Stimulated activated CD4-positive, alpha-beta T cell treated with anti-CD3 and anti-CD28 coated beads, Interleukin-15, amount 100 ng/mL, for 1 hour (primary cell): ENCODE data around the gene ACE2.
"Not testable (repeated sequence)": the region's sequence is repeated elsewhere in the genome, so short reads cannot be mapped to it uniquely, and the experiment has no call there.

ENCODE experiments used
- DNase-seq, 2 donors: peaks; one replicate each; pipeline ENCODE4 v3.0.0-alpha.2; 2020; ENCODE audit warnings: low read depth in 1 of 2, low spot score in 1 of 2

ACE2 gene

DNA sequence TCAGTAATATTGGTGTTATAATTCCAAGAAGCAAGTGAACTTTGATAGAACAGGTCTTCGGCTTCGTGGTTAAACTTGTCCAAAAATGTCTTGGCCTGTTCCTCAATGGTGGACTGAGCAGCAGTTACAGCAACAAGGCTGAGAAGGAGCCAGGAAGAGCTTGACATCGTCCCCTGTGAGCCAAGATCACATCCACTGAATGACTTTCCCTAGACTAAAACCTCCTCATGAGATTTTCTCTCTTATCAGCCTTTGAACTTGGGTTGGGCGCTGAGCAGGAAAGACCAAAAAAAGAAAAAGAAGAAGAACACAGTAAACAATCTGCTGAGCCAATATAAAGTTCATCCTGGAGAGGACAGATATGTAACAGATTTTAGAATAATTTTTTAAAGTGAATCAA is at the start of gene ACE2:
Gene ACE2 (minus strand): TSS at position 216 of the 400 bp plus-strand sequence. CDS start 49 bp downstream, at position 167.
- DNase-seq = no peak

DNA sequence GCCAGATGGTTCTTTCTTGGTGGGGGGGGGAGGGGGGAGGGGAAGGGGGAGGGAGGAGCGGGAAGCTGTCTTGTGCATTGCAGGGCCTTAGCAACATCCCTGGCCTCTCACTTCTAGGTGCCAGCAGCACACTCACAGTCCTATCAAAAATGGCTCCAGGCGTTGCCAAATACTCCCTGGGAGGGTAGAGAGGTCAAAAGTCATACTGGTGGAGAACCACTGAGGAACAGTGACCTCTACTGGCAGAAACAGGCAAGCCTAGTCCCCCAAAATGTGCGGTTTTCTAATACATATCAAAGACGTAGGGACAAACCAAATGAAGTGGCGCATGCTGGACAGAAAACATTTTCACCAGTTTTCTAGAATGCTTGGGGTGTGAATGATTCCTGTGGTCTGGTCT is 46.8 kb upstream of the ACE2 start:
- not testable (repeated sequence) for DNase-seq

GRCh38 chrX:15646543-15646942 is 45.8 kb upstream of the ACE2 start:
- no peak for DNase-seq

- no peak for DNase-seq
These were observed 45.3 kb upstream of the ACE2 start for GRCh38 chrX:15646031-15646430.

GRCh38 chrX:15645266-15645665 is 44.5 kb upstream of the ACE2 start:
- DNase-seq = no peak

DNA sequence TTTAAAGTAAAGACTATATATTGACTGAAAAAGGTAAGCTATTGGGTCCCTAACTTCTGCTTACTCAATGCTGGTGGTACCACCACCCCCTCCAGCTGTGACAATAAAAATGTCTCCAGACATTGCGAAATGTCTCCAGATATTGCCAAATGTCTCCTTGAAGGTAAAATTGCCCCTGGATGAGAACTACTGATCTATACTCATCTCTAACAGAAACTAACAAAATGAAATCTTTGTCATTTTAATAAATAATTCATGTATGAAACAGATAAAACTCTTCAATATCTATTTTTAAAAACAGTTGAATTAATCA is 43.8 kb upstream of the ACE2 start:
- DNase-seq = no peak

- no peak for DNase-seq
These were observed 43.2 kb upstream of the ACE2 start for GRCh38 chrX:15643786-15644559.

GRCh38 chrX:15631637-15632036 is 30.9 kb upstream of the ACE2 start:
- DNase-seq = no peak

- DNase-seq = no peak
These were observed 22.3 kb upstream of the ACE2 start for GRCh38 chrX:15623054-15623453.

DNA sequence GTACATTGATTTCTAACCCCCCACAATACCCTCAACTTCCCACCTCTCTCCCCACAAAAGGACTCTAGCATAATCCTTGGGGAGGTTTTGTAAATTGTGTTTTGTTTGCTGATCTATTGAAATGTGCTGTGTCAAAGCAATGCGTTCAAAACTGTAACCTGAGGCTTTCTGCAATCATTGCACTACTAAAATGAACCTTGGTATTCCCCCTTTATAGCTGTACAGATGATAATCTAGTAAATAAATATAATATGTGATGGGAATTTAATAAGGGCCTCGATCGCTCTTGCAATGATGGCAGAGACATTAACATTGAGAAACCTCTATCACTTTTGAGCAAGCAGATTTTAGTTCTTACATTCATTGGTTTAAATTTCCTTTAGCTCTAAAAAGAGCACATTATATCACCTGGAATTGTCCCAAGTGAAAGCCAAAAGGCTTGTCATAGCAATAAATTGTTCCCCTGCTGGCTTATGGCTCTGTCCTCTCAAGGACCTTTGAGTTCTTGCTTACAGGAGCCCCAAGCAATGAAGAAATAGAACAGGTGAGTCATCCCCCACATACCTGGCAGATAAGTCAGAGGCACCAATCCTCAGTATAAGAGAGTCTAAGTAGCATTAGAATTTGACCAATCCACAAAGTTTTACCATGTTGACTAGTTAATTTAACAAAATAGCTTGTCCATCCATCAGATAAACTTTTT is 18.4 kb upstream of the ACE2 start:
- no peak for DNase-seq

DNA sequence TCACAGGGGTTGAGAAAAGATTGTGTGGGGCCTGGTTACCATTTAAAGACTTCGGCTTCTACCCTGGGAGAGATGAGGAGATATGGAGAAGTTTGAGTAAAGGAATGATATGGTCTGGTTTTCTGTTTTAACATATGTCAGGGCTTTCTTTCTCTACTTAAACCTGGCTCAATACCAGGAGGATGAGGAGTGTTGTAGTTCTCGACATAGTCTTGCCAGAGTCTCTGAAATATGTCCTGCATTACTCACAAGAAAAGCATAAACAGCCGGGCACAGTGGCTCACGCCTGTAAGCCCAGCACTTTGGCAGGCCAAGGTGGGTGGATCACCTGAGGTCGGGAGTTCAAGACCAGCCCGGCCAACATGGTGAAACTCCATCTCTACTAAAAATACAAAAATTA is 16.4 kb upstream of the ACE2 start:
- no peak for DNase-seq

GRCh38 chrX:15616531-15616930 is 15.8 kb upstream of the ACE2 start:
- no peak for DNase-seq

GRCh38 chrX:15607067-15607466 is 6.3 kb upstream of the ACE2 start:
- no peak for DNase-seq

- no peak for DNase-seq
These were observed 5.4 kb upstream of the ACE2 start for GRCh38 chrX:15606136-15606535.

GRCh38 chrX:15605226-15605625 is 4.5 kb upstream of the ACE2 start:
- DNase-seq = no peak

DNA sequence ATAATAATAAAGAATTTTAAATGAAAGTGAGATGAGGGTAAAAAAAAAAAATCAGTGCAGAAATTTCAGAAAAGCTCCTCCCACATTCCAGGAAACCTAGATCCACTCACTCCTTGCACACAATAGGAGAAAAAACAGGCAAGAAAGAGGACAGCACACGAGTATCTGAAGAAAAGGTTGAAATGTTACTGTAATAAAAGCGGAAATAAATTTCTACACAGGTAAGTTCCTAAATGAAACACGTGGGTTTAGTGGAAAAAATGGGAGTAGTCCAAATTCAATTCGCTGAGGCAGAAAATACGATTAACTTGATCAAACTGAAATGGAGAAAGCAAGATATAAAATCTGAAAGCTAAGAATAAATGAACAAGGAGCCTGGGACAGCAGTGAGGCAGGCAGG is 2.0 kb upstream of the ACE2 start:
- no peak for DNase-seq

DNA sequence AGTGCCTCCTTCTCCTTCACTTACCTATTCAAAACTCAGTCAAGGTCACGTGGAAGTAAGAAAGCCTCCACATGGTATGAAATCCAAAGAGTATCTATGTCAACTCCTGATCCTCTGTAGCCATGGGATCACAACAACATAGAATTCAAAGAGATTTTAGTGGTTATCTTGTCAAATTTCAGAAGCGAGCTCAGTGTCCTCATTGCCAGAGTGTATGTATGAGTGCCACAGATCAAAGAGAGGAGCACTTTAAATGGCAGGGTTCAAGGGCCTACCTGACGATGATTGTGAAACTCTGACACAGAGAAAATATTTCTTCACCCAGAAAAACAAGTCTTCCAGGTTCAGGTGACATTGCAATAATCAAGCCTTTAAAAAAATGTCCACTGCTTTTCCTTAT is 1.2 kb upstream of the ACE2 start:
- DNase-seq = no peak

DNA sequence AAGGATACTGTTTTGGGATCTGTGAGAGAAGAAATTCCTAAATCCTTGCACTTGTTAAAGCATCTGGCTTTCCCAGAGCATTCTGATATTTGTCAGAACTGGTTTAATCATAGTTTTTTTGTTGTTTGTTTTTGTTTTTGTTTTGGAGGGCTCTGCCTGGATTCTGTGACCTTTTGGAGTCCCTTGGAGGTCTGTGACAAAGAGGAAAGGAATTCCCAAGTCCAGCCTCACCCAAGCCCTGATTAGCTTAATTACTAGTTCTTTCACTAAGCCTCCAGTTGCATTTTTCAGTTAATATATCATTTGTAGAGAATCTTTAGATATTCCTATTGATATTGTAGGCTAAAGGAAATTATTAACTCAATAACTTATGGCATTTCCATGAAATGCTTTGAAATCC is 711 bp downstream of the ACE2 start:
- no peak for DNase-seq

GRCh38 chrX:15599461-15599860 is 1.3 kb downstream of the ACE2 start:
- DNase-seq = no peak

DNA sequence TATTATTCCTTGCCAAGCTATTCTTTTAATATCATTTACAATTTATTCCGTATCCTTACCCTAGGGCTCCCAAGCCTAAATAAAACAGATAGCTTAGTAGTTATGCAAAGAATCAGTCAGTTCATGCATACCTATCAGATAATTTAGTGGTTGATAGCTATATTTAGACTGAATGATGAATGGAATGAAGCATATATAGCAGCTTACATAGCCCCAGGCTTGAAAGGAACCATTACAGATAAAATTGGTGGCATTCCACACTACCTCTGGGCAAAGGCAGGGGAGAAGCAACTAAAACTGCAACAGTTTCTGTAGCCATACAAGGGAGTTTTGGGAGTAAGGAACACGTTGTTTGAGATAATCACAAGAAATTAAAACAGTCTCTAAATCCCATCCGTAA is 2.7 kb downstream of the ACE2 start:
- no peak for DNase-seq

DNA sequence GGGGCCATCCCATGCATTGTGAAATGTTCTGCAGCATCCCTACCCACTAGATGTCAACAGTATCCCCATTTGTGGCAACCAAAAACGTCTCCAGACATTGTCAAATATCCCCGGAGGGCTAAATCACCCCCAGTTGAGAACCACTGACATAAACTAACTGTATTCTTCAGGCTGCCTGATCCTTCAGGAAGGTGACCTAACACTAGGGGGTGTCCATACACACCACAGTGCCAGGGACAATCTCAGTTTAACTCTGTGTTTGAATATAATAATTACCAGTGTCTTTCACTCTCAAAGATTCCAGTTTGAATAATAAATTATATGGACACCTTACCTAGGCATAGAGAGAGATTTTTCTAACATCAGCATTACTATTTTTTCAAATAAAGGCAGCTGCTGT is 6.4 kb downstream of the ACE2 start:
- no peak for DNase-seq

- DNase-seq = no peak
These were observed 20.7 kb downstream of the ACE2 start for GRCh38 chrX:15579778-15580747.
